Body of pancreas (tissue), 4 donors: ENCODE results near the gene FAM217B. TPM values are rescaled to one million over a fixed set of nuclear protein-coding genes. Genes with fewer than 3 reads are reported as not detected.

Experiments
- ATAC-seq: fragments of 150-250 bp; one replicate; pipeline ENCODE4 v1.9.1; 2016
- DNase-seq, 4 donors: peaks; one replicate each; pipeline ENCODE4 v3.0.0-alpha.2; 2019
- H3K27ac ChIP-seq, 4 donors: fragments of 200-600 bp; sonication (generic); 1 replicate in 3 of 4; 2 replicates in 1 of 4; pipeline versions ENCODE4 v1.5.1 to v1.6.1; 2016 to 2019; ENCODE audit warnings: mild to moderate bottlenecking in 1 of 4, mixed read lengths in 1 of 4, moderate library complexity in 1 of 4
- H3K27me3 ChIP-seq, 2 donors: fragments of 200-600 bp; sonication (generic); one replicate each; pipeline ENCODE4 v1.6.0; 2016; ENCODE audit warnings: mild to moderate bottlenecking in 1 of 2
- H3K36me3 ChIP-seq, 2 donors: fragments of 200-600 bp; sonication (generic); replicated peaks in 1 of 2; 2 replicates each; pipeline ENCODE4 v1.5.1; 2016; ENCODE audit warnings: low read depth in 2 of 2; ENCODE audit not compliant: insufficient read depth in 1 of 2
- H3K4me1 ChIP-seq: fragments of 200-600 bp; sonication (generic); one replicate; pipeline ENCODE4 v1.6.0; 2016
- H3K4me3 ChIP-seq, 2 donors: fragments of 200-600 bp; sonication (generic); 1 replicate in 1 of 2; 2 replicates in 1 of 2; pipeline ENCODE4 v1.5.1; 2016 to 2019
- H3K9me3 ChIP-seq, 3 donors: fragments of 200-600 bp; sonication (generic); 1 replicate in 2 of 3; 2 replicates in 1 of 3; pipeline ENCODE4 v1.5.1; 2016
- POLR2A ChIP-seq, 3 donors: fragments of 450-650 bp; IDR thresholded peaks; one replicate each; pipeline ENCODE4 v1.6.1; 2016; ENCODE audit warnings: antibody characterized with exemption in 3 of 3, mild to moderate bottlenecking in 2 of 3
- WGBS, 2 donors: methylation state at CpG; one replicate each; pipeline ENCODE4 v1.1.5; 2017; 5-methylcytosine and 5-hydroxymethylcytosine counted together
- intact Hi-C: fragments of 100-400 bp; cut with DNase I; formaldehyde crosslinking; loops from one replicate; pipeline ENCODE4 v1.15.1; 2023
- total RNA-seq, 2 donors: library from RNA; depleted of rRNA; stranded (reverse); fragments of >200 nt; gene quantifications; one replicate each; pipeline ENCODE4 v1.1.0, GENCODE V29; 2016
- TF ChIP-seq, protein P1 (sequence below), 7 experiments: fragments of 450-650 bp in 4 of 7; fragments of 200-600 bp in 3 of 7; sonication (generic) in 3 of 7; IDR thresholded peaks; one replicate each; pipeline ENCODE4 v1.5.1; 2016 to 2019; ENCODE audit warnings: antibody characterized with exemption in 7 of 7

Gene FAM217B
- total RNA-seq, 2 donors from 2014 or later = 2.6 to 3.6 TPM

DNA sequence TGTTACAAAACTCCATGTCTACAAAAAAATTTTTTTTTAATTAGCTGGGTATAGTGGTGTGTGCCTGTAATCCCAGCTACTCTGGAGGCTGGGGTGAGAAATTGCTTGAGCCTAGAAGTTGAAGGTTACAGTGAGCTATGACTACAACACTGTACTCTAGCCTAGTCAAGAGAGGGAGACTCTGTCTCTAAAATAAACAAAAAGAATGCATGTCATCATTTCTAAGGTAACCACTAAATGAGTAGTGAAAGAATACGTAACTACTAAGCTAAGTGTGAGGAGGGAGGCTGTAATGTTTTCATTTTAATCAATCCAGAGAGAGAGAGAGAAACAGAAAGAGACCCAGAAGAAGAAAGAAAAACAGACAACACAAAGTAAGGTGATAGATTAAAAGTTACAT, 16.7 kb upstream of the FAM217B start:
- intact Hi-C loops = no loop called here
- H3K4me1 ChIP-seq = peaks cover 54% of the 10 kb centered on the region
- no peaks in the 10 kb centered on the region for H3K9me3 ChIP-seq
- TF ChIP-seq POLR2A (IDR thresholded peaks at IDR 0.05) = no peak
- TF ChIP-seq, protein P1, sequence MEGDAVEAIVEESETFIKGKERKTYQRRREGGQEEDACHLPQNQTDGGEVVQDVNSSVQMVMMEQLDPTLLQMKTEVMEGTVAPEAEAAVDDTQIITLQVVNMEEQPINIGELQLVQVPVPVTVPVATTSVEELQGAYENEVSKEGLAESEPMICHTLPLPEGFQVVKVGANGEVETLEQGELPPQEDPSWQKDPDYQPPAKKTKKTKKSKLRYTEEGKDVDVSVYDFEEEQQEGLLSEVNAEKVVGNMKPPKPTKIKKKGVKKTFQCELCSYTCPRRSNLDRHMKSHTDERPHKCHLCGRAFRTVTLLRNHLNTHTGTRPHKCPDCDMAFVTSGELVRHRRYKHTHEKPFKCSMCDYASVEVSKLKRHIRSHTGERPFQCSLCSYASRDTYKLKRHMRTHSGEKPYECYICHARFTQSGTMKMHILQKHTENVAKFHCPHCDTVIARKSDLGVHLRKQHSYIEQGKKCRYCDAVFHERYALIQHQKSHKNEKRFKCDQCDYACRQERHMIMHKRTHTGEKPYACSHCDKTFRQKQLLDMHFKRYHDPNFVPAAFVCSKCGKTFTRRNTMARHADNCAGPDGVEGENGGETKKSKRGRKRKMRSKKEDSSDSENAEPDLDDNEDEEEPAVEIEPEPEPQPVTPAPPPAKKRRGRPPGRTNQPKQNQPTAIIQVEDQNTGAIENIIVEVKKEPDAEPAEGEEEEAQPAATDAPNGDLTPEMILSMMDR (IDR thresholded peaks at IDR 0.05) = no peak
- ATAC-seq (peak; percentile 68), DNase-seq (no peak)
- WGBS, 2 donors = 52 to 74% methylated on average over 1 of the region's 1 CpG
- H3K36me3 ChIP-seq = no peaks in the 10 kb centered on the region
- no peak overlapping the region for H3K4me3 ChIP-seq
- peak overlapping the region in 3 of 4 donors; percentile 0 to 70 (median 48) for H3K27ac ChIP-seq
- H3K27me3 ChIP-seq = no peaks in the 10 kb centered on the region

DNA sequence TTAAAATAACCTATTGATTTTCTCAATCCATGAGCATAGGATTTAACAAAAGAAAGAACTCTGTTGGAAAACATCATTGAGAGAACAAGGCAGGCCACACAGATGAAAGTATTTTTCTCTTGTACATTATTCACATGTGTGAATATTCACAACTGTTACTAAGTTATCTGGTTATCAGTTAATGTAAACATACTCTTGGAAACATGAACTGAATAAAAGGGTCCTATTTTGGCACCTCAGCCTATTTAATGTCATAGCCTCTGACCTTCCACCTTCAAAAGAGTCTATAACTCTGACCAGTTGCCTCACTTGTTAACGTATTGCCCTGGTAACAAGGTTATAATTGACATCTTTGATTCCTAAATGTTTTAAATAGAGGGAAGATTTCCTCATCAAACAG, 14.8 kb upstream of the FAM217B start:
- H3K4me1 ChIP-seq = peaks cover 54% of the 10 kb centered on the region
- 27 to 38% methylated on average over 1 of the region's 1 CpG for WGBS, 2 donors
- ATAC-seq = peak; percentile 36

DNA sequence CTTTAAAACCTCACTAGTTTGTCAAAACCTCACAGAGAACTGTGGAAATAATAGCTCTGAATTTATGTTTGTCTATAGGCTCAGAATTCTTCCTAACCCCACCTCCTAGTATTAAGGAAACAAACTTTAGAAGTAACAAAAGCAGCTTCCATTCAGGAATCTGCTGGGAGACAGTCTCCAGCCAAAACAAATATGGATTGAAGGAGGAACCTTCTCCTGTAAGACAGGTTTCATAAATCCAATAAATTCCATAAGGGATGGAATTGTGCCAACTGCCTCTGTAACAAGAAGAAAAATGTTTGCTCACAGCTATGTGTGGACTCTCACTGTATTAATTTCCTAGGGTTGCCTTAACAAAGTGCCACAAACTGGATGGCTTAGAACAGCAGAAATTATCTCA, 14.3 kb upstream of the FAM217B start:
- H3K27ac ChIP-seq = peak overlapping the region in 3 of 4 donors; percentile 18 to 72 (median 70)
- peaks cover 54% of the 10 kb centered on the region for H3K4me1 ChIP-seq
- intact Hi-C loops = no loop called here
- H3K36me3 ChIP-seq = no peaks in the 10 kb centered on the region
- no peaks in the 10 kb centered on the region for H3K27me3 ChIP-seq
- TF ChIP-seq POLR2A (IDR thresholded peaks at IDR 0.05) = no peak
- TF ChIP-seq, protein P1 (IDR thresholded peaks at IDR 0.05) = no peak
- H3K4me3 ChIP-seq = no peak overlapping the region
- ATAC-seq = peak; percentile 47
- DNase-seq = no peak
- no peaks in the 10 kb centered on the region for H3K9me3 ChIP-seq

More for the DNA sequence above, 14.8 kb upstream of the FAM217B start:
- Histone ChIP-seq H3K9me3 (no peaks in the 10 kb centered on the region), H3K36me3 (no peaks in the 10 kb centered on the region), H3K27me3 (no peaks in the 10 kb centered on the region), H3K4me3 (no peak overlapping the region), H3K27ac (peak overlapping the region in 3 of 4 donors; percentile 22 to 72 (median 70))
- TF ChIP-seq, protein P1 (IDR thresholded peaks at IDR 0.05) = no peak
- no peak for TF ChIP-seq POLR2A (IDR thresholded peaks at IDR 0.05)
- intact Hi-C loops = no loop called here
- DNase-seq = no peak

DNA sequence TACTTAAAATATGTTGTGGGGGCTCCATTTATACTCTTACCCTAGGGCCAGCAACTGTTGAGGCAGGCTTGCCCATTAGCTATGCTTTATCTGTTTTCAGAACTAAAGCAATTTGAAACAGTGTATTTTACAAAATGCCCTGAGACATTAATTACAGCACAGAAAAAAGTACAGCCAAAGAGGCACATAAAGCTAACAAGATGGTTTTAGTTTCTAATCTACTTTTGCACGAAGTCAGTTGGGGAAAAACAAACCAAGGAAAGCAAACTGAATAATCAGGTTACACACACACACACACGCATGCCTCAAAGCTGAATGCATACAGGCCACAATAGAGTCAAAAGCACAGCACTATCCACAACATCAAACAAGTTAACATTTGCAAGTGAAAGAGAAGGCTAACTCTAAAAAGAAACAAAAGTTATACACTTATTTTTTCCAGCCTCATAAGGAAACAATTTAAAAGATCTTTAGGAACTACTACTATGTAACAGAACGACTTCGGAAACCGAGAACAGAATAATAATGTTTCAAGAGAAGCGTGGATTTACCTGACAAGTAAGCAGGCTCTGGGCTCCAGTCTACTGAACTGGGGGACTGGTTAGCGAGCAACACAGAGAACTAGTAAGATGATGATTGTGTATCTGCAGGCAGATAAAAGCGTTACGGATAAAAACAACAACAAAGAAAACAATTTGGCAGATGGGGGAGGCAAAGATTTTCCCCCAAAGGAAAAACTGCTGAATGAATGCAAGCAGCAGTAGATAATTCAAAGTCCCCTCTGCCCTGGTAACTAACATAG, 8.5 kb upstream of the FAM217B start:
- WGBS, 2 donors = 43 to 55% methylated on average over 9 of the region's 9 CpGs
- Histone ChIP-seq H3K9me3 (no peaks in the 10 kb centered on the region), H3K27ac (peak overlapping the region; percentile 13 to 31 (median 24)), H3K4me3 (no peak overlapping the region), H3K4me1 (peaks cover 34% of the 10 kb centered on the region), H3K36me3 (no peaks in the 10 kb centered on the region), H3K27me3 (no peaks in the 10 kb centered on the region)
- TF ChIP-seq, protein P1 (IDR thresholded peaks at IDR 0.05) = no peak
- intact Hi-C loops = no loop called here
- no peak for DNase-seq
- ATAC-seq = no peak
